Upper lobe of left lung (tissue), 4 donors: ENCODE measurements around the gene SMCHD1.

Experiments used
- CTCF ChIP-seq, 6 experiments: fragments of 450-650 bp in 4 of 6; fragments of 200-600 bp in 2 of 6; sonication (generic) in 2 of 6; IDR thresholded peaks; one replicate each; pipeline ENCODE4 v1.5.1; 2016 to 2019; ENCODE audit warnings: antibody characterized with exemption in 6 of 6
- EP300 ChIP-seq, 4 donors: sonication (generic); formaldehyde crosslinking; IDR thresholded peaks; one replicate each; pipeline ENCODE4 v1.5.1; 2017; ENCODE audit warnings: antibody characterized with exemption in 4 of 4, control low read depth in 2 of 4
- POLR2A ChIP-seq, 4 donors: fragments of 450-650 bp; IDR thresholded peaks; one replicate each; pipeline ENCODE4 v1.5.1; 2016 to 2017; ENCODE audit warnings: antibody characterized with exemption in 4 of 4, mild to moderate bottlenecking in 2 of 4
- POLR2AphosphoS5 ChIP-seq, 2 donors: sonication (generic); formaldehyde crosslinking; IDR thresholded peaks; one replicate each; pipeline ENCODE4 v1.5.1; 2017; ENCODE audit warnings: antibody characterized with exemption in 2 of 2

DNA sequence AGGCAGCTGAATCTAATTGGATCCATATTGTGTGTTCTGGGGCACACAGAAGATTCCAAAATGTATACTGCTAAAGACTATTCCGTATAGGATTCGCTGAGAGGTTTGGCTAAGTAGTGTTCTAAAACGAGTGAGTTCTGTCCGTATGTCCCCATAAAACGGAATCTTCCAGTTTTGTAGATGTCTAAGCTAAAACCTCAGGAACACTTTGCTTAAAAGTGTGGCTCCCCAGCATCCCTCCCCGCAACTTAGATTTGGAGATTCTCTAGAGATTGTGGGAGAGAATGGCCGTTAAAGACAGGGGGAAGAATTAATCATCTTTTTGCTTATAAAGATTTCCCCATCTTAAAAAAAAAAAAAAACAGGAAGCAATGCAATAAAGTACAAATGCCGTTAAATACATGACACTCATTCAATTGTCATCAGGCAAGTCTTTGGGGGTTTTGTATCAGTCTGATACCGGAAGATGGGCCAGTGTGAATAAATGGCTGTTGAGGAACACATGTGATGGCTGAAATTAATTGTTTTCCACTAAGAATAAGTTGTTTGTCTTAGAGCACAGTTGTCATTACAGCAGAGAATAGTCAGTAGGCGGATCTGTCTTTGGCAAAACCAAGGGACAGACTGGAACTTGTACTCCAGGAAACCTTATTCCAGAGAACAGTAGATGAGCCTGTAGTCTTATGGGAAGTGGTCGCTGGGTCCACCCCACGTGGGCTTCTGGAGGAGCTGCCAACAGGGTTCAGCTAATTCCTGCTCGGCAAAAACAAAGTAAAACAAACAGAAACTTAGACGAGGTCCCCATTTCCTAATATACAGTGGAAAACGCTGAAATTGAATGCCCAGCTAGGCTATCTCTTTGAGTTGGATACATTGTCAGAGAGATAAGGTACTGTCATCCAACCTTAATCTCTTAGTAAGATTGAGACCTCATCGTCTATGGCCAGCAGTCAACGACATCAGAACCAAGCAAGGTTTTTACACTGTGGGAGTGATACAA lies 193.0 kb downstream of the SMCHD1 start:
- TF ChIP-seq CTCF (IDR thresholded peaks at IDR 0.05): no peak
- TF ChIP-seq EP300 (IDR thresholded peaks at IDR 0.05): no peak
- no peak for TF ChIP-seq POLR2A (IDR thresholded peaks at IDR 0.05)
- no peak for TF ChIP-seq POLR2AphosphoS5 (IDR thresholded peaks at IDR 0.05)
